ENCODE measurements around the gene STXBP5. TPM values are rescaled to one million over a fixed set of nuclear protein-coding genes. Genes with fewer than 3 reads are reported as not detected.

The STXBP5 gene
- total and polyA plus RNA-seq, 9 donors, result 3.3 to 15.4 (median 10.4) TPM

- no peak for DNase-seq
- no peak overlapping the region for H3K27ac ChIP-seq
- no peaks in the 10 kb centered on the region for H3K27me3 ChIP-seq
- 96 to 97% (median 97%) methylated on average over 4 of the region's 4 CpGs for WGBS, 3 donors
- H3K9me3 ChIP-seq, result no peaks in the 10 kb centered on the region
- TF ChIP-seq POLR2A (IDR thresholded peaks at IDR 0.05) (no peak), EP300 (IDR thresholded peaks at IDR 0.05) (no peak)
- TF ChIP-seq, protein P1, sequence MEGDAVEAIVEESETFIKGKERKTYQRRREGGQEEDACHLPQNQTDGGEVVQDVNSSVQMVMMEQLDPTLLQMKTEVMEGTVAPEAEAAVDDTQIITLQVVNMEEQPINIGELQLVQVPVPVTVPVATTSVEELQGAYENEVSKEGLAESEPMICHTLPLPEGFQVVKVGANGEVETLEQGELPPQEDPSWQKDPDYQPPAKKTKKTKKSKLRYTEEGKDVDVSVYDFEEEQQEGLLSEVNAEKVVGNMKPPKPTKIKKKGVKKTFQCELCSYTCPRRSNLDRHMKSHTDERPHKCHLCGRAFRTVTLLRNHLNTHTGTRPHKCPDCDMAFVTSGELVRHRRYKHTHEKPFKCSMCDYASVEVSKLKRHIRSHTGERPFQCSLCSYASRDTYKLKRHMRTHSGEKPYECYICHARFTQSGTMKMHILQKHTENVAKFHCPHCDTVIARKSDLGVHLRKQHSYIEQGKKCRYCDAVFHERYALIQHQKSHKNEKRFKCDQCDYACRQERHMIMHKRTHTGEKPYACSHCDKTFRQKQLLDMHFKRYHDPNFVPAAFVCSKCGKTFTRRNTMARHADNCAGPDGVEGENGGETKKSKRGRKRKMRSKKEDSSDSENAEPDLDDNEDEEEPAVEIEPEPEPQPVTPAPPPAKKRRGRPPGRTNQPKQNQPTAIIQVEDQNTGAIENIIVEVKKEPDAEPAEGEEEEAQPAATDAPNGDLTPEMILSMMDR (IDR thresholded peaks at IDR 0.05), result no peak
- H3K36me3 ChIP-seq, result no peaks in the 10 kb centered on the region
- H3K4me1 ChIP-seq (ENCODE audit: insufficient read depth), result peaks cover 2% of the 10 kb centered on the region
- intact Hi-C loops (cut with DNase I), result loop anchor here in 1 of 4 donors (10.0 kb wide), 1 partner anchor 1393 kb away; the partner anchor contains the start of gene FBXO30
- H3K4me3 ChIP-seq, result no peak overlapping the region
Observed at GRCh38 chr6:147207837-147208754, 3.9 kb downstream of the STXBP5 start.

- H3K9me3 ChIP-seq, result no peaks in the 10 kb centered on the region
- TF ChIP-seq POLR2A (IDR thresholded peaks at IDR 0.05) (no peak), EP300 (IDR thresholded peaks at IDR 0.05) (no peak)
- TF ChIP-seq, protein P1 (IDR thresholded peaks at IDR 0.05), result no peak
- no peaks in the 10 kb centered on the region for H3K36me3 ChIP-seq
- intact Hi-C loops (cut with DNase I), result loop anchor here in 1 of 4 donors (10.0 kb wide), 1 partner anchor 1395 kb away; the partner anchor contains the start of gene FBXO30
- no peak for DNase-seq
- H3K27me3 ChIP-seq, result no peaks in the 10 kb centered on the region
- H3K4me1 ChIP-seq (ENCODE audit: insufficient read depth), result peaks cover 2% of the 10 kb centered on the region
- H3K4me3 ChIP-seq, result no peak overlapping the region
- no peak overlapping the region for H3K27ac ChIP-seq
- 55 to 71% (median 61%) methylated on average over 2 of the region's 2 CpGs for WGBS, 3 donors
Observed at GRCh38 chr6:147209762-147210449, 5.7 kb downstream of the STXBP5 start.

- no peaks in the 10 kb centered on the region for H3K4me1 ChIP-seq (ENCODE audit: insufficient read depth)
- no peaks in the 10 kb centered on the region for H3K9me3 ChIP-seq
- no peaks in the 10 kb centered on the region for H3K36me3 ChIP-seq
- no peak overlapping the region for H3K4me3 ChIP-seq
- intact Hi-C loops (cut with DNase I), result no loop called here
- H3K27ac ChIP-seq, result no peak overlapping the region
- no peaks in the 10 kb centered on the region for H3K27me3 ChIP-seq
- 92 to 97% (median 94%) methylated on average over 2 of the region's 2 CpGs for WGBS, 3 donors
- DNase-seq, result no peak
- TF ChIP-seq POLR2A (IDR thresholded peaks at IDR 0.05) (no peak), EP300 (IDR thresholded peaks at IDR 0.05) (no peak)
- TF ChIP-seq, protein P1 (IDR thresholded peaks at IDR 0.05), result no peak
Observed at GRCh38 chr6:147211349-147211748, 7.1 kb downstream of the STXBP5 start.

DNA sequence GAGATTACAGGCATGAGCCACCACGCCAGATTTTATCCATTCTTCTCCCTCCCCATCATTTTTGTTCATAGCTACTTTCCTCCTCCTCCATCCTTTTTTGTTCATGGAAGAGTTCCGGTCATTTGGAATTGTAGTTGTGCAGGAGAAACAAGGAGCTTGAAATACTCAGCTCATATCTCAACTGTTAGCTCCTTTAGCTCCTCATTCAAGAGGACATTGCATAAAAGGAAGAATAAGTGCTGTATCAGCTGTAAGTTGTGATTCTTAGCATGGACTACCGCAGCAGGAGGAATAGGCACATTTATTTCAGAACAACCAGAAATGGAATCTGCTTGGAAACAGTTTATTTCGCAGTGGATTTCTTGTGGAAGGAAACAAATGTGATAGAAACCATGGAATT is 7.6 kb downstream of the STXBP5 start:
- 97% methylated on average over 4 of the region's 4 CpGs for WGBS, 3 donors
- H3K9me3 ChIP-seq, result no peaks in the 10 kb centered on the region
- no peaks in the 10 kb centered on the region for H3K36me3 ChIP-seq
- TF ChIP-seq, protein P1 (IDR thresholded peaks at IDR 0.05), result no peak
- TF ChIP-seq EP300 (IDR thresholded peaks at IDR 0.05), result no peak
- TF ChIP-seq POLR2A (IDR thresholded peaks at IDR 0.05), result no peak
- no peaks in the 10 kb centered on the region for H3K27me3 ChIP-seq
- H3K4me1 ChIP-seq (ENCODE audit: insufficient read depth), result no peaks in the 10 kb centered on the region
- H3K27ac ChIP-seq, result no peak overlapping the region
- H3K4me3 ChIP-seq, result no peak overlapping the region
- DNase-seq, result no peak
- intact Hi-C loops (cut with DNase I), result no loop called here

Measured in ovary (tissue), 9 donors.